Stimulated activated CD4-positive, alpha-beta T cell treated with anti-CD3 and anti-CD28 coated beads, Interleukin-4, amount 100 ng/mL, for 4 hours (primary cell): ENCODE results near the gene EIF1AX.
"Not testable (repeated sequence)": the region's sequence is repeated elsewhere in the genome, so short reads cannot be mapped to it uniquely, and the experiment has no call there.

Source experiments
- DNase-seq, 2 experiments: peaks; one replicate each; pipeline ENCODE4 v3.0.0-alpha.2; 2020

EIF1AX gene, protein sequence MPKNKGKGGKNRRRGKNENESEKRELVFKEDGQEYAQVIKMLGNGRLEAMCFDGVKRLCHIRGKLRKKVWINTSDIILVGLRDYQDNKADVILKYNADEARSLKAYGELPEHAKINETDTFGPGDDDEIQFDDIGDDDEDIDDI

DNA sequence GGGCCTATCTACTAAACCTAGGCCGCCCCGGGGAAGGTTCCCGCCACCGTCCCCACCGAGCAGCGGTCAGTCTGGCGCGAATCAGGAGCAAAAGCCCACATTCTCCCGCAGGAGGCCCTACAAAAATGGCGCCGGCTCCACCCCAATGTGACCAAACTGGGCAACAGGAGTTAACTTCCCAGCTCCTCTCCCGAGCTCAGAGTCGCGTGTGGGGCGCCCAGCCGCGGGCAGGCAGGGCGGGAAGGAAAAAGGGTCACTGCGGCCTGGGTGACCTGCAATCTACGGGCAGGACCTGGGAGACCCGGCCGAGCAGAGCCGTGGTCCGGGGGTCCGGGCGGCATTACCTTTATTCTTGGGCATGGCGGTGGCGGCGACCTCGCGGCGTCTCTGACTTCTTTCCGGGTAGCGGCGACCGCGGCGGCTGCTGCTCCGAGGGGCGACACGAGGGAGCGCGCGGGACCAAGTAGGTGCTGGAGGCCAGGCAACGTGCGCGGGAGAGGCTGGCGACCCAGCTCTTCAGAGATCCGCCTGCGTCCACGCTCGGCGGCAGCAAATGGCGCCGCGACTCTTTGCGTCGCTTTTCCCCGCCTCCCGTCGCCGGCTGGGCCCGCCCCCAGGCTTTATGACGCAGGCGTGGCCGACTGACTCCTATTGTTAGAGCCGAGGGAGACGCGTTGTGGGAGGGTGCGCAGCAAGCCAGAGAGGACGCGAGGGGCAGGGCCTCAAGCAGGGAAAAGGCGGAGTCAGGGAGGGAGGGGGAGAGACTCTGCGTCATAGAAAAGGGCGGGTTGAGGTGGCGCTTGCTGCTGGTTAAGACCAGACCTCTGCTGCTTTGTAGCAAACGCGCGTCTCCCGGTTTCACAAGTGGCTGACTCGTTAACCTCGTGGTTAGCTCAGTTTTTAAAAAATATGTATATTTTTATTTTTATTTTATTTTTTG, at the start of gene EIF1AX:
EIF1AX (minus strand) TSS at position 558 of the 940 bp plus-strand sequence; CDS start at position 360, 198 bp downstream.
- peak; percentile 86 to 96 for DNase-seq

DNA sequence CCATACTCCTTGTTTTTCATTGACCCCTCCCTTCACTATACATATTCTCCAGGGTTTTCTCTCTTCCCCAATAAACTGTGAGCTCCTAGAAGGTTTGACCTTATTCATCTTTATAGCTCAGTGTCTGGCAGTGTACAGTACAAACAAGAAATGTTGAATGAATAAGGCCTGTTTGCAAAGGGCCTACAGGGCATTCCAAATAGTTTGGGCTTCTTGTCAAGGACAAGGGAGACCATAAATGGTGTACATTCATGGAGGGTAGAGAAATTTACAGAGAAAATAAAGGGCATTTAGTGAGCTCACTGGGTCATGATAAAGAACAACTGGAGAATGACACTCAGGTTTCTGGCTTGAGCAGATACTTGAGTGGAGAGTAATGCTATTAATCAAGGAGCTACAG, 47.5 kb upstream of the EIF1AX start:
- DNase-seq, result no peak

DNA sequence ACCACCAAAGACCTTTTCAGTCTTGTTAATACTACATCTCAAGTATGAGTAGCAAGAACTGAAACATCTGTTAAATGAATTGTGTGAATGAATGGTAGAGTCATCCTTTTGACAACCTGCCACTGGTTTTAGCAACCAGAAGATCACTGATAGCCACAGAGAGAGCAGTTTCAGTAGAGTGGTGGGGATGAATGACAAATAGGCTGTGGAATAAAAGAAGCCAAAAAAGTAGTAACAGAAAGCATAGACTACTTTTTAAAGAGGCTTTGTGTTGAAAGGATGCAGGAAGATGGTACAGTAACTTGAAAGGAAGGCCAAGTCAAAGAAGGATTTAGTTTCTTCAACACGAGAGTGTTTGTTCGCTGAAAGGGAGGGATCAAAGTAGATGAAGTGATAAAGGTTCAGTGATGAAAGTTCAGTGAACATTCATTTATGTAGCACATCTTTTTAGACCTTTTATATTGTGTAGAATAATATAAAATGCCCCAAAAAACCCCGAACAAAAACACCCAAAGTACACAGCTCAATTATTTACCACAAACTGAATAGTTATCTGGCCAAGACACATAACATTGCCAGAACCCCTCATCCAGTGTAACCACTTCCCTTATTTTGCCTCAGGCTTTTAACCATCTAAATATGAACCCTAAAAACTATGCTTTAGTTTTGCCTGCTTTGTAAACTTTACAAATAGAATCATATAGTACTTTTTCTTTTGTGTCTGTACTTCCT, 40.1 kb upstream of the EIF1AX start:
- DNase-seq, result no peak

DNA sequence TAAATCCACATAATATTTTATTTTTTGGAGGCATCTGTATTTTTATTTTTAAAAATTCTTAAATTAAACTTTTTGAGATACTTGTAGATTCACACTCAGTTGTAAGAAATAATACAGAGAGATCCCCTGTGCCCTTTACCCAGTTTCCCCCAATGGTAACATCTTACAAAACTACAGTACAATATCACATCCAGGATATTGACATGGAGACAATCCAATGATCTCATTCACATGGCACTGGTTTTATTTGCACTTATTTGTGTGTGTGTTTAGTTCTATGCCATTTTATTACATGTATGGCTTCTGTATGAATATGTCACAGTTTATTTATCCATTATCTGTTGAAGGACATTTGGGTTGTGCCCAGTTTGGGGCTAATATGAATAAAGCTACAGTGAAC, 35.5 kb upstream of the EIF1AX start:
- no peak for DNase-seq

DNA sequence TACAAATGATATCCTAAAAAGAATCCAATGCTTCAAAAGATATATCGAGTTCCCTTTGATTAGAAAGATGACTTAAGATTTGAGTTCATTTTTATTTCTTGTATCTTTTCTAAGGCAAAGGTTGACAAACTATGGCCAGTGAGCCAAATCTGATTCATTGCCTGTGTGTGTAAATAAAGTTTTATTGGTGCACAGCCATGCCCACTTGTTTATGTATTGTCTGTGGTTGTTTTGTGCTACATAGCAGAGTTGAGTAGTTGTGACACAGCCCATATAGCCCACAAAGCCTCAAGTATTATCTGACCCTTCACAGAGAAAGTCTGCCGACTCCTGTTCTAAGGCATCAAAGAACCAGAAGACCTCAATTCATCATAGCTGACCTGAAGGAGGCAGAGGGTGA, 32.2 kb upstream of the EIF1AX start:
- DNase-seq, result no peak

DNA sequence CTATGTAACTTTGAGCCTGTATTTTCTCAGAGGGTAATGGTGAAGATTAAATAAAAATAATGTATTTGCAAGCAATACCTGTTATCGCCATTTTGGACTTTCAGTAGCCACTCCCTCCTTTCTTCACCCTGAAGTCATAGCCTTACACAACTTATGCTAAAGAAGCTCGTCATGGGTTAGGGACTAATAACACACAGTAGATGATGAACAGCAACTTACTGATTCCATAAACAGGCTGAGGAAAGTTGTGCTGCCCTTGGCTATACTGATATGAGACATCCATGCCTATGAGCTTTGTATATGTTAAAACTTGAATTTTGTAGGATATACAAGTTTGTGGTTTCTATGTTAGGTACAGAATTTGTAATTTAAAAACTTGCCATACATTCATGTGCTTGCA, 31.7 kb upstream of the EIF1AX start:
- no peak for DNase-seq

DNA sequence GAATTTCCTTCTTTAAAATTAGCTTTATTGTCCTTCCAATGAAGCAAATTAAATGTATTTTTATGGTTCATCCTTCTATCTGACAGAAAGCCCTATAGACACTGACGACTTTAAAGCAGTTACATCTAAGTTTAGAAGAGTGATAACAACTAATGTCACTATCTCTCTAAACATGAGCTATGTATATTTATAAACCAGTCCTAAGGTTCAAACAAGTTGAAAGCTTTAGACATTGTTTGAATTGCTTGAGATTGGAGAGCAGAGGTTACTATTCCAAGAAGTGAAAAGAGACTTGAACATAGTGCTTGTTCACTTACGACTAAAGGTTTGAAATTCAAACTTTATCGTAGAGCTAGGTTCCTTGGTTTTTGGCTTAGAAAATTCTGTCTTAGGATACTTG, 30.2 kb upstream of the EIF1AX start:
- DNase-seq, result no peak

DNA sequence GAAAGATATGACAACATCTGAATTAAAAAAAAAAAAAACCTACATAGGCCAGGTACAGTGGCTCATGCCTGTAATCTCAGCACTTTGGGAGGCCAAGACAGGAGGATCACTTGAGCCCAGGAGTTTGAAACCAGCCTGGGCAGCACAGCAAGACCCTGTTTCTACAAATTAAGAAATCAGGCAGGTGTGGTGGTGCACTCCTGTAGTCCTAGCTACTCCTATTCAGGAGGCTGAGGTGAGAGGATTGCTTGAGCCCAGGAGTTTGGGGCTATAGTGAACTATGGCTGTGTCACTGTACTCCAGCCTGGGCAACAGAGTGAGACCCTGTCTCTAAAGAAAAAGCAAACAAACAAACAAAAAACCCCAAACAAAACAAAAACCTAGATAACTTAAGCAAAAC, 20.9 kb upstream of the EIF1AX start:
- DNase-seq, result not testable (repeated sequence)

DNA sequence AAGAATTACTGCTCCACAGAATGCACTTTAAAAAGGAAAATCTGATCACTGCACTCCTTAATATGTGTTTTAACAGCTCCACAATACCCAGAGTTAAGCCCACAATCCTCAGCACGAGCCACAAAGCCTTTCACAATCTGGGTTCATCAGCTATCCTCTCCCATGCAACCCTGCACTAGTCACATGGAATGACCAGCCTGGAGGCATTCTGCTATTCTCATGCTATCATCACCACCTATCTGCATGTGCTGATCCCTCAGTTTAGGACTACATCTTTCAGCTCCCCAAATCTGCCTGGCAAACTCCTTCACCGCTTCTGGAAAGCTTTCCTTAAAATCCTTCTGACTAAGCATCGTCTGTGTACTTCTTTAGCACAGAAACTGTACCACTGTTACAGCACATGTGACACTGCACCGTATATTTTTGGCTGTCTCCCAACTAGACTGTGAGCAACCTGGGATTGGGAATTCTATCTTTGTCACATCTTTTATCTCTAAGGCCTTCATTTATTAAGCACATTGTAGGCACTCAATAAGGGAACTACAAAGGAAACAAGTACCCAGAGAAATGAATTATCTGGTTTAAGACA, 18.3 kb upstream of the EIF1AX start:
- DNase-seq, result no peak

DNA sequence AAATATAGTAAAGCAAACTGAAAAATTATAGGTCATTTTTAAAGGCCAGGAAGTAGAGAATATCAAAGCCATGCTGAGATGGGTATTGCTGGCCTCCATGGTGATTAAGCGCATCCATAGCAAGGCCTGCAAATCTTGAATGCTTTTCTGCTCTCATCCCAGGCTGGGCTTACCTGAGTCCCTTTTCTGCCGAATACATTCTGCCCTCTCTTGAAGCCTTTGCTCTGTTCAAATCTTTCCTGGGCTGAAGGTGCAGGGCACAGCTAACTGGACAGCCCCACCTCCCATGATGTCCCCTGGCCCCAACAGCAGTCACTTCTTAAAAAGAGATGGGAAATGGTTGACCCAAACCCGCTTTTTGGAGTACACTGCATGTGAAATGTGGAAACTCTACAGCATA, 10.1 kb upstream of the EIF1AX start:
- no peak for DNase-seq

DNA sequence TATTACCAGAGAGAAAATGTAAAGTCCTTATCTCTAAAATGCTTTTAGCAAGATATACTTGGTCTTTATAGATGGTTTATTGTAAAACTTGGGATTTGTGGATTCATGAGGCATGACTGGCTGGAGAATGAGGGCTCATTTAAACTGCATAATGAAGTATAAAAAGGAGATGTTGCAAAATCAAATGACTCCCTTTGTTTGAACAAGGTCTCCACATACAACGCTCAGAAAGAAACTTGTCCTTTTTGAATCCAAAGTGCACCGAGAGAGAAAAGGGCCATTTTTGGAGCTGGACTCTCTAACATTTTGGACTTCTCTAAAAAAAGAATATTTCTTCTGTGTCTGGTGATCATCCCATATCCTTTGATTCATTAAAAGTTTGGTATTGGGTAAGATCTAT, 7.7 kb upstream of the EIF1AX start:
- DNase-seq, result no peak

DNA sequence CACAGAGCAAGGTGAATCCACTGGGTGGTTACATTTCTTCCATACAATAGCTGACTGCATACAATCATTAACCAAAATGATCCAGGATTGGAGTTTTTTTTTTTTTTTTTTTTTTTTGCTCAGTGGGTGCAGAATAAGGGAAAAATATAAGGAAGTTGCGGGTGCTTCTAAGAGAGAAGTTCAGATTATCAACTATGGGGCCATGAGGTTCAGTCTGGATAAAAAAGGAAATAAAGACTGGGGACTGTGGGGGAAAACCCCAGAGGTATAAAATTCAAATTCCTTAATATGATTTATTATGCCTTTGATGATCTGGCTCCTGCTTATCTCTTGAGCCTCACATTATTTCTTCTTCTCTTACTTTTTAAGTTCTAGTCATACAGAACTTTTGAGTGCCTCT, 5.9 kb upstream of the EIF1AX start:
- DNase-seq, result no peak

DNA sequence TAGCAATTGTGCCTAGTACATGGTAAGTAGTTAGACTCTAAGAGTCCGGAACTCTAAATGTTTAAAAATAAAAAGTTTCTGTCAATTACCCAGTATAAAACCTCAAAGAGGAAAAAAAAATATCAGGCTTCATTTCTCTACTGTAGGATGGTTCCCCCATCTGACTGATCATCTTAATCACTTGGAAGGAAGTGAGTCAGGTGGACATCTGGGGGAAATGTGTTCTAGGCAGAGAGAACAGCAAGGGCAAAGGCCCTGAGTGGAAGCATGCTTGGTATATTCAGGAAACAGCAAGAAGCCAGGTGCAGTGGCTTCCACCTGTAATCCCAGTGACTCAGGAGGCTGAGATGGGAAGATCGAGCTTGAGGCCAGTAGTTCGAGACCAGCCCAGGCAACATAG, 2.9 kb upstream of the EIF1AX start:
- no peak for DNase-seq

DNA sequence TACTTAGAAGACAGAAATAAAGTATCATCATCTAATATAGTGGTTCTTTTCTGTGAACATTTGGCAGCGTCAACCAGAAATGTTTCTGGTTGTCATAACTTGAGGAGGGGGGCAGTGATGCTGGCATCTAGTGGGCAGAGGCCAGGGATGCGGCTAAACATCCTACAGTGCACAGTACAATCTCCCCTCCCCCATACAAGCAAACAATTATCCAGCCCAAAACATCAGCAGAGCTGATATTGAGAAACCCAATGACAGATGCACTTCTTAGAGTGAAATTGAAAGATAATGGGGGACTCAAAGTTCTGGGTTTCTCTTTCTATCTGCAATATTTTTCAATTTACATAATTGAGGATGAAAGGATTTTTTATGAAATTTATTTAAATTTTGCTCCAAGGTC, 1.9 kb upstream of the EIF1AX start:
- no peak for DNase-seq

DNA sequence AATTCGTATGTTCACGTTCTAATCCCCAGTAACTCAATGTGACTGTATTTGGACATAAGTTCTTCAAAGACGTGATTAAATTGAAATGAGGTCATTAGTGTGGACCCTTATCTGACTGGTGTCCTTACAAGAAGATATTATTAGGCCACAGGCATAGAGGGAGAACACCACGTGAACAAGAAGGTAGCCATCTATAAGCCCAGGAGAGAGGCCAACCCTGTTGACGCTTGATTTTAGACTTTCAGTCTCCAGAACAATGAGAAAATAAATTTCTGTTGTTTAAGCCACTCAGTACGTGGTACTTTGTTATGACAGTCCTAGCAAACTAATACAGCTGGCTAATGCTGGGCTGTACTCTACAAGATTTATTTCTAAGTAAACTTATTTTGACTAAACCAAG, 1.5 kb upstream of the EIF1AX start:
- no peak for DNase-seq

DNA sequence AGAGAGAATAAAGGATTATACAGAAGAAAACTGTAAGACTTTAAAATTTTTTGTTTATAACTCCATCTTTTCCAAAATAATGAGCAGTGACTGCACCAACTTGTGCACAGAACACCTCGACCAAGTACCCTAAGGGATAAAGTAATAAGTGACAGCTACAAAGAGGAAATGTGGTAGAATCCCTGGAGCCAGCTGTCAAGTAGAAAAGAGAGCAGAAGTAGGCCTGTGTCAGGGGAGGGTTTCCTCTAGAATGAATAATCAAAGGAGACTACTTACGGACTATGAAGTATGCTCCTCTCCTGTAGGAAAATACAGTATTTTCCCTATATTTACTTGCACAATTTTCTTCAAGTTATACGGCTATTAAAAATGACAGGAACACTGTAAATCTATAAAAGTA, 1.2 kb downstream of the EIF1AX start:
- DNase-seq, result no peak

DNA sequence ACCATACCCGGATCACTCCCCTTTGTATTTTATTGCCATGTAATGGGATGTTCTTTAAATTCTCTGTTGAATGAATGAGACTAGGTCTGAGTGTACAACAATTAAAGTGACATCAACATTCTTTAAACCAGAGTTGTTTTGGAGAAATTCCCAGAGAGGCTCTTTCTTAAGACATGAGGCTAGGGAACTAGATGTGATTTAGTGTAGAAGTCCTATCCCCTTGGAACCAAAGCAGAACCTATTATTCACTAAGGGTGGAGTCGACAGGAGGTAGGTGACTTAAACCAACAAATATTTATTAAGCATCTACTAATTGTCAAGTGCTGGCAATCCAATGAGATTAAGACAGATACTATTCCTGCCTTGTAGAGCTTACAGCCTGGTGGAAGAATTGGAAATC, 1.7 kb downstream of the EIF1AX start:
- no peak for DNase-seq

DNA sequence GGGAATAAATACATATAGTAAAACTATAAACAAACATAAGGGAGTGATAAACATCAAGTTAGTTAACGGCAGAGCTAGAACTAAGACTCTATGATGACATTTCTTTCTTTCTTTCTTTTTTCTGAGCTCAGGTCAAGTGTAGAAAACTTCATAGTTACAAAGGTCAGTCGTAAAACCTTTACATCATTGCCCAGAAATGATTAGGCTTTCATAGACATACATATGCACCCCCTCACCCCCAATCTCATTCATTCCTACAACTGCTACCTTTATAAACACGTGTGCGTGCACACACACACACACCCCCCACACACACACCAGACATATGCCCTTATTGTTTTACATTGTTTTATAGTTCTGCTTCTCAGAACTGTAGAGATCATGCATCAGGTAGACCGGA, 5.7 kb downstream of the EIF1AX start:
- DNase-seq, result no peak

DNA sequence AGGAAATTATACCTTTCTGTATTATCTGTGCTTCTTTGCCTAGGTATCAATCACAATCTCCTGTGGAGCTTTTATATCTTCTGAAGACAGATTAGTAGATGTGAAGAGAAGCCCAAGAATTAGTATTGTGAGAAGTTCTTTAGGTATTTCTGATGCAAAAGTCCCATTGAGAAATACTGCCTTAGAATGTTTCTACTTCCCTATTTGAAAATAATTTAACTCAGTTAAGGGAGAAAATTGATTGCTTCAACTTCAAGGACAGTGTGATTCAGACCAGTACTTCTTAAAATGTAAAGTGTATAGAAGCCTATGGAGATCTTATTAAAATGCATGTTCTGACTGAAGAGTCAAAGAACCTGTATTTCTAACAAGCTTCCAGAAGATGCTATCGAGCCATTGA, 9.0 kb downstream of the EIF1AX start:
- DNase-seq, result no peak

DNA sequence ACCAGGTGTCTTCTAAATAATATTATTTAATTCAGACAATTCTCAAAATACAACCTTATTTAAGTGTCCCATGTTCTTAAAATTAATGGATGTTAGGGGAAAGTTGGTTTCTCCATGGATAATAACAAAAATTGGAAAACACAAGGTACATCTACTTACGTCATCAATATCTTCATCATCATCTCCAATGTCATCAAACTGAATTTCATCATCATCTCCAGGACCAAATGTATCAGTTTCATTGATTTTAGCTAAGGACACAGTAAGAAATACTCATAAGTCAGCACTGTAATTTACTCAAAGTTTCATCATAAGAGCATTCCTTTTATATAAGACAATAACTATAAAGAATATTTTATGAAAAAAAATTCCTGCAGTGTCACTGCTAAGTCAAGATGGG, 11.3 kb downstream of the EIF1AX start:
- DNase-seq, result no peak

DNA sequence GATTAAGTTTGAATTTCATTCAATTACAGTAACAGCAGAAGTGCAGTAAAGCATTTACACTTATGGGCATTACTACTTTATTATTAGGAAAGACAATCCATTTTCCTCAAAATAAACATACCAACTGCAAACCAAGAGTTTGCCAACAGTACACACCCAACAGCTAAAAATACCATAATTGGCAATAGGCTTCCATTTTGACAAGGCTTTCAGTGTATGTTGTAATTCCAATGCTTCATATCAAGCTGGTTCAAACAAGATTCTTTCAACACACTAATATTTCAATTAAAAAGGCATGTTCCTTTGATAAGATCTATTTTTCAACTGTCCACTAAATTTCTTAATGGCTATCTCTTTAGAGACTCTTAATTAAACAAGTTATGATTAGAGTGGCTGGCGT, 12.1 kb downstream of the EIF1AX start:
- no peak for DNase-seq

DNA sequence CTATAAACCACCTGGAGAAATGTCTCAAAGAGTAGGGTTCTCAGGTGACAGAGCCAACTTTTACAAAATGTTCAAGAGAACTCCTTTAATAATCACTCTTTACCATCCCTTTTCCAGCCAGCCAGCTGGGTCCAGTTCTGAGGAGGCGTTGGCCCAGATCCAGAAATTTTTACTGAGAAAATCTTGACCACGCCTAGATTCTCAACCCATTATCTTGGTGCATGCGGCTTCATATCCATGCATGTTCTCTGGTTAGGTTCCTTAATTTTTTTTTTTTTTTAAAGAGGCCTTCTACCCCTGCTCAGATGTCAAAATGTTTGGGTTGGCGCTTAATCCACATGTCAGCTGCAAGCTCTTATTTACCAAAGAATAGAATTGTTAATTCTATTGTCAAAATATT, 13.0 kb downstream of the EIF1AX start:
- no peak for DNase-seq

DNA sequence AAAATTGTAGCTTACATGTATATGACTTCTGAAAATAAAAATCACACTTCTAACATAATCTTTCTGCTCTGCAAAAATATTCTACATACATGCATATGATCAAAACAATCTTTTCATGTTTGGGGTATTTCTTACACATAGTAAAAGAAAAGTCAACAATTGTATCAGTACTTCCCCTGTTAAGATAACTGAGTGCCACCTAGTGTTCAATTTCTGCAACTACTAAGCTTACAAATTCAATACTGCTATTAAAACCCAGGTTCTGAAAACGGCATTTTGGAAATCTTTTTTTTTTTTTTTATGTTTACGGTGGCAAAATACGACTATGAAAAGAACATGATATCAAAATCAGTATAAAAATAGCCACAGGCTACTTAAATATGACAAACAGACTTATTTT, 14.2 kb downstream of the EIF1AX start:
- not testable (repeated sequence) for DNase-seq

DNA sequence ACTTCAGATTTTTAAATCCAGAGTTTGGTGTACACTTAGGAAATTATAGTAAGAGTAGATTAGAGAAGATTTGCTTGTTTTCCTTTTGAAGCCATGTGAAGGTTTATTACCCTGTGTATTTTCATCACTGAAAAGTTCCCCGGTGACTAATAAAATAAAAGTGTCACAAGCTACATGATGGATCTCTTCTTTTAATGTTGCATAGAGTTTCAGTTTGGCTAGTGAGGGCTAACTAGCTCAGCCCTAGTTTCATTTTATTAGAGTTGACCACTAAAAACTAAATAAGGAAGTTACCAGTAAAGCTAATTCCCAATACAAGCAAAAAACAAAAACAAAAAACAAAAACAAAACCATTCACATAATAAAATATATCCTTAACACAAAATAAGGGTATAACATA, 14.8 kb downstream of the EIF1AX start:
- not testable (repeated sequence) for DNase-seq
